ENCODE data around the gene MXD3.

MXD3 gene

GRCh38 chr5:177296581-177296980 lies 15.1 kb downstream of the MXD3 start:
- DNase-seq (ENCODE audit: low read depth) = no peak
- no peak overlapping the region for H3K4me3 ChIP-seq (ENCODE audit: low read length)
- TF ChIP-seq CTCF (IDR thresholded peaks at IDR 0.05; ENCODE audit: insufficient read depth, low read depth, low read length, missing control alignments) = no peak

- no peak for TF ChIP-seq CTCF (IDR thresholded peaks at IDR 0.05; ENCODE audit: insufficient read depth, low read depth, low read length, missing control alignments)
- no peak for DNase-seq (ENCODE audit: low read depth)
- H3K4me3 ChIP-seq (ENCODE audit: low read length) = no peak overlapping the region
These were observed 15.8 kb downstream of the MXD3 start for GRCh38 chr5:177295924-177296323.

- TF ChIP-seq CTCF (IDR thresholded peaks at IDR 0.05; ENCODE audit: insufficient read depth, low read depth, low read length, missing control alignments) = no peak
- H3K4me3 ChIP-seq (ENCODE audit: low read length) = no peak overlapping the region
- DNase-seq (ENCODE audit: low read depth) = no peak
These were observed 17.1 kb downstream of the MXD3 start for GRCh38 chr5:177294632-177295031.

DNA sequence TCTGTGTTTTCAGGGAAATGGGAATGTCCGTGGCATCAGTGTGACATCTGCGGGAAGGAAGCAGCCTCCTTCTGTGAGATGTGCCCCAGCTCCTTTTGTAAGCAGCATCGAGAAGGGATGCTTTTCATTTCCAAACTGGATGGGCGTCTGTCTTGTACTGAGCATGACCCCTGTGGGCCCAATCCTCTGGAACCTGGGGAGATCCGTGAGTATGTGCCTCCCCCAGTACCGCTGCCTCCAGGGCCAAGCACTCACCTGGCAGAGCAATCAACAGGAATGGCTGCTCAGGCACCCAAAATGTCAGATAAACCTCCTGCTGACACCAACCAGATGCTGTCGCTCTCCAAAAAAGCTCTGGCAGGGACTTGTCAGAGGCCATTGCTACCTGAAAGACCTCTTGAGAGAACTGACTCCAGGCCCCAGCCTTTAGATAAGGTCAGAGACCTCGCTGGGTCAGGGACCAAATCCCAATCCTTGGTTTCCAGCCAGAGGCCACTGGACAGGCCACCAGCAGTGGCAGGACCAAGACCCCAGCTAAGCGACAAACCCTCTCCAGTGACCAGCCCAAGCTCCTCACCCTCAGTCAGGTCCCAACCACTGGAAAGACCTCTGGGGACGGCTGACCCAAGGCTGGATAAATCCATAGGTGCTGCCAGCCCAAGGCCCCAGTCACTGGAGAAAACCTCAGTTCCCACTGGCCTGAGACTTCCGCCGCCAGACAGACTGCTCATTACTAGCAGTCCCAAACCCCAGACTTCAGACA lies 17.7 kb downstream of the MXD3 start:
- no peak for DNase-seq (ENCODE audit: low read depth)
- TF ChIP-seq CTCF (IDR thresholded peaks at IDR 0.05; ENCODE audit: insufficient read depth, low read depth, low read length, missing control alignments) = no peak
- H3K4me3 ChIP-seq (ENCODE audit: low read length) = no peak overlapping the region

- DNase-seq (ENCODE audit: low read depth) = no peak
- TF ChIP-seq CTCF (IDR thresholded peaks at IDR 0.05; ENCODE audit: insufficient read depth, low read depth, low read length, missing control alignments) = no peak
- no peak overlapping the region for H3K4me3 ChIP-seq (ENCODE audit: low read length)
These were observed 20.0 kb downstream of the MXD3 start for GRCh38 chr5:177291735-177292134.

DNA sequence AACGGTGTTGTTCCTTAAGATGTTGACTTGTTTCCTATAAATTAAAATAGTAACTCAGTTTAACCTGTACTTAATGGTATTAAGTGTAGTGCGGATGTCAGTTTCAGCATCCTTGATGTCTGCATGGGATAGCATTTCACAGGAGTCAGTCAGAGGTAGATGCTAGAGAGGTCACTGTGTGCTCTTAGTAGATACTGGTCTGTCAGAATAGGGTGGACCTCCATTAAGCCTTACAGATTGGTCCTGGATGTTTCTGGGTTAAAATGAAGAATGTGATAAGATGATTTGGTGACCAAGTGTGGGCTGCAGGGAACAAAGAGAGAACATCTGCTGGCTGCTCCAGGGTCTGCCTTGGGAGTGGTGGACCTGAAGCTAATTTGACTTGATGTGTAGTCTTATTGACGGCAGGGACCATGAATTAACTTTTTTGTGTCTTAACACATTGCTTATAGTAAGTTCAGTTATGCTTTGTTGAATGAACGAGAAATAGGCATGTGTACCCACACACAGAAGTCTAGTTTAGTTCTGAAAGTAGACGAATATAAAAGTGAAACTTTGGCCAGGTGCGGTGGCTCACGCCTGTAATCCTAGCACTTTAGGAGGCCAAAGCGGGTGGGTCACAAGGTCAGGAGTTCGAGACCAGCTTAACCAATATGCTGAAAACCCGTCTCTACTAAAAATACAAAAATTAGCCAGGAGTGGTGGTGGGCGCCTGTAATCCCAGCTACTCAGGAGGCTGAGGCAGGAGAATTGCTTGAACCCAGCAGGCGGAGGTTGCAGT lies 20.7 kb downstream of the MXD3 start:
- no peak for TF ChIP-seq CTCF (IDR thresholded peaks at IDR 0.05; ENCODE audit: insufficient read depth, low read depth, low read length, missing control alignments)
- H3K4me3 ChIP-seq (ENCODE audit: low read length) = no peak overlapping the region
- DNase-seq (ENCODE audit: low read depth) = no peak

All from epithelial cell of esophagus (primary cell).